Naive thymus-derived CD4-positive, alpha-beta T cell (primary cell): ENCODE measurements around the gene INTS3. TPM values are rescaled to one million over a fixed set of nuclear protein-coding genes. Genes with fewer than 3 reads are reported as not detected.
"Not testable (repeated sequence)": the region's sequence is repeated elsewhere in the genome, so short reads cannot be mapped to it uniquely, and the experiment has no call there.

Experiments
- ATAC-seq: fragments of 150-1000 bp; cut with Tn5 transposase; 2 replicates; pipeline ENCODE4 v1.10.0; 2021; ENCODE audit warnings: mild to moderate bottlenecking, moderate library complexity
- CTCF ChIA-PET: fragments of 350-600 bp; sonication (Branson Sonifier 250); formaldehyde crosslinking; loops from one replicate; lab custom pipeline; 2021; ENCODE audit warnings: antibody characterized with exemption; lab: Charles Lee
- POLR2A ChIA-PET: fragments of 350-600 bp; sonication (Branson Sonifier 250); formaldehyde crosslinking; loops from one replicate; lab custom pipeline; 2021; ENCODE audit warnings: antibody characterized with exemption, inconsistent platforms; lab: Charles Lee
- DNase-seq, 9 donors: peaks; one replicate each; pipeline versions ENCODE4 v3.0.0 to v3.0.0-alpha.2; 2020 to 2022; ENCODE audit warnings: mixed read lengths in 1 of 9
- H3K27ac ChIP-seq: one replicate; pipeline ENCODE4 v1.7.0; 2013; ENCODE audit warnings: mild to moderate bottlenecking, low read depth, low read length, moderate library complexity
- H3K27me3 ChIP-seq, 2 donors: one replicate each; pipeline ENCODE4 v1.7.0; 2013; ENCODE audit warnings: low read length in 2 of 2, mild to moderate bottlenecking in 2 of 2, moderate library complexity in 2 of 2; ENCODE audit not compliant: control insufficient read depth in 2 of 2, insufficient read depth in 2 of 2
- H3K36me3 ChIP-seq, 3 experiments: 1 replicate in 2 of 3; 2 replicates in 1 of 3; pipeline ENCODE4 v1.7.0; 2013; ENCODE audit warnings: low read length in 3 of 3, mild to moderate bottlenecking in 3 of 3, moderate library complexity in 1 of 3; ENCODE audit not compliant: insufficient read depth in 3 of 3, control insufficient read depth in 2 of 3
- H3K4me1 ChIP-seq, 2 donors: one replicate each; pipeline ENCODE4 v1.7.0; 2013; ENCODE audit warnings: low read length in 2 of 2, mild to moderate bottlenecking in 2 of 2, moderate library complexity in 1 of 2; ENCODE audit not compliant: control insufficient read depth in 2 of 2, insufficient read depth in 2 of 2
- H3K4me3 ChIP-seq: 2 replicates; pipeline ENCODE4 v1.7.0; 2013; ENCODE audit warnings: mild to moderate bottlenecking, low read length
- H3K9me3 ChIP-seq, 3 experiments: 1 replicate in 2 of 3; 2 replicates in 1 of 3; pipeline ENCODE4 v1.7.0; 2013; ENCODE audit warnings: low read length in 3 of 3; ENCODE audit not compliant: control insufficient read depth in 2 of 3
- H3K27ac Mint-ChIP-seq, 9 donors: one replicate each; pipeline ENCODE4 v1.8.0; 2020 to 2022; ENCODE audit warnings: mixed read lengths in 9 of 9, mild to moderate bottlenecking in 8 of 9, moderate library complexity in 5 of 9, inconsistent platforms in 2 of 9
- H3K27me3 Mint-ChIP-seq, 5 donors: one replicate each; pipeline ENCODE4 v1.8.0; 2021 to 2022; ENCODE audit warnings: mixed read lengths in 5 of 5, mild to moderate bottlenecking in 1 of 5
- H3K36me3 Mint-ChIP-seq, 5 donors: one replicate each; pipeline ENCODE4 v1.8.0; 2020 to 2022; ENCODE audit warnings: mixed read lengths in 5 of 5, mild to moderate bottlenecking in 3 of 5, inconsistent platforms in 1 of 5
- H3K4me1 Mint-ChIP-seq, 7 donors: one replicate each; pipeline ENCODE4 v1.8.0; 2020 to 2022; ENCODE audit warnings: mixed read lengths in 7 of 7, mild to moderate bottlenecking in 3 of 7, inconsistent platforms in 1 of 7
- H3K4me3 Mint-ChIP-seq, 10 donors: one replicate each; pipeline ENCODE4 v1.8.0; 2020 to 2022; ENCODE audit warnings: mild to moderate bottlenecking in 10 of 10, mixed read lengths in 10 of 10, moderate library complexity in 6 of 10, inconsistent platforms in 2 of 10
- H3K9me3 Mint-ChIP-seq, 11 donors: one replicate each; pipeline ENCODE4 v1.8.0; 2020 to 2022; ENCODE audit warnings: mixed read lengths in 11 of 11, mild to moderate bottlenecking in 4 of 11, inconsistent platforms in 1 of 11, moderate library complexity in 1 of 11
- intact Hi-C, 2 donors: fragments of 100-400 bp; cut with micrococcal nuclease; formaldehyde crosslinking; loops; one replicate each; pipeline ENCODE4 v1.15.1; 2023
- polyA plus RNA-seq, 2 donors: library from polyadenylated mRNA; unstranded; fragments of 300-500 nt; fragmentation: Illumina TruSeq; gene quantifications; one replicate each; pipeline ENCODE4 v1.2.3, GENCODE V29; 2021
- total RNA-seq, 6 experiments: library from RNA in 5 of 6; stranded (reverse) in 5 of 6; gene quantifications; 1 replicate in 5 of 6; 2 replicates in 1 of 6; pipeline ENCODE4 v1.2.3 and lab custom pipeline; 2021 to 2026

Gene INTS3
- total and polyA plus RNA-seq, 7 experiments from 2014 or later = 9.5 to 68.1 (median 54.3) TPM

- DNase-seq = no peak
- H3K27me3 ChIP-seq = no peaks in the 10 kb centered on the region
- POLR2A ChIA-PET = no interaction called here
- no peak overlapping the region for H3K4me3 ChIP-seq
- intact Hi-C loops = no loop called here
- Mint-ChIP-seq H3K27me3 (no peaks in the 10 kb centered on the region), H3K4me1 (peaks cover 14 to 38% (median 29%) of the 10 kb centered on the region in 7 donors), H3K27ac (no peak overlapping the region), H3K4me3 (peak overlapping the region in 3 of 10 donors; percentile 23 to 48 (median 24)), H3K9me3 (peaks cover 0 to 3% (median 0%) of the 10 kb centered on the region in 11 donors), H3K36me3 (peaks cover 0 to 11% (median 0%) of the 10 kb centered on the region in 5 donors)
- H3K27ac ChIP-seq = no peak overlapping the region
- CTCF ChIA-PET = no interaction called here
- no peaks in the 10 kb centered on the region for H3K9me3 ChIP-seq
- no peaks in the 10 kb centered on the region for H3K36me3 ChIP-seq
- ATAC-seq = no peak
- peaks cover 6 to 29% of the 10 kb centered on the region in 2 donors for H3K4me1 ChIP-seq
These were observed 50.4 kb downstream of the INTS3 start for GRCh38 chr1:153778051-153778823.

GRCh38 chr1:153778824-153779519 lies 51.1 kb downstream of the INTS3 start:
- Histone ChIP-seq H3K27ac (no peak overlapping the region), H3K27me3 (no peaks in the 10 kb centered on the region), H3K9me3 (no peaks in the 10 kb centered on the region), H3K36me3 (peaks cover 0 to 3% (median 0%) of the 10 kb centered on the region in 3 experiments), H3K4me1 (peaks cover 6 to 31% of the 10 kb centered on the region in 2 donors), H3K4me3 (no peak overlapping the region)
- Mint-ChIP-seq H3K4me3 (peak overlapping the region in 3 of 10 donors; percentile 23 to 35 (median 24)), H3K27ac (peak overlapping the region in 2 of 9 donors; percentile 24 to 28), H3K4me1 (peaks cover 14 to 36% (median 29%) of the 10 kb centered on the region in 7 donors), H3K9me3 (peaks cover 0 to 3% (median 0%) of the 10 kb centered on the region in 11 donors), H3K27me3 (no peaks in the 10 kb centered on the region), H3K36me3 (peaks cover 0 to 8% (median 0%) of the 10 kb centered on the region in 5 donors)
- DNase-seq (no peak), ATAC-seq (no peak)
- ChIA-PET POLR2A (interaction anchor here (0.5 kb wide), 1 partner anchor 119 kb away, joined by 5 read pairs; no protein-coding TSS in a partner anchor), CTCF (no interaction called here)
- intact Hi-C loops = no loop called here

- H3K4me3 Mint-ChIP-seq = no peak overlapping the region
- no peaks in the 10 kb centered on the region for H3K27me3 ChIP-seq
- H3K27me3 Mint-ChIP-seq = no peaks in the 10 kb centered on the region
- peak overlapping the region in 1 of 9 donors; percentile 24 for H3K27ac Mint-ChIP-seq
- peaks cover 0 to 1% (median 0%) of the 10 kb centered on the region in 5 donors for H3K36me3 Mint-ChIP-seq
- no peak for DNase-seq
- H3K4me1 Mint-ChIP-seq = peaks cover 9 to 32% (median 22%) of the 10 kb centered on the region in 7 donors
- CTCF ChIA-PET = no interaction called here
- peaks cover 0 to 3% (median 0%) of the 10 kb centered on the region in 11 donors for H3K9me3 Mint-ChIP-seq
- no peaks in the 10 kb centered on the region for H3K9me3 ChIP-seq
- POLR2A ChIA-PET = interaction anchor here (0.5 to 0.8 kb wide), 3 partner anchors 37 to 191 kb away, joined by 3 to 5 read pairs (median 4); no protein-coding TSS in a partner anchor
- no peak for ATAC-seq
- H3K4me1 ChIP-seq = peaks cover 6 to 24% of the 10 kb centered on the region in 2 donors
- no peak overlapping the region for H3K4me3 ChIP-seq
- peaks cover 0 to 3% (median 0%) of the 10 kb centered on the region in 3 experiments for H3K36me3 ChIP-seq
- intact Hi-C loops = loop anchor here (5.0 to 10.0 kb wide), 2 partner anchors 53 to 375 kb away; partner anchors contain the start of genes INTS3 (in 1 of the 2) and NUP210L (in 1 of the 2)
- no peak overlapping the region for H3K27ac ChIP-seq
These were observed 52.1 kb downstream of the INTS3 start for GRCh38 chr1:153779781-153780541.

GRCh38 chr1:153780551-153780950 lies 52.7 kb downstream of the INTS3 start:
- Histone ChIP-seq H3K9me3 (no peaks in the 10 kb centered on the region), H3K4me3 (no peak overlapping the region), H3K4me1 (peaks cover 6 to 24% of the 10 kb centered on the region in 2 donors), H3K36me3 (peaks cover 0 to 3% (median 0%) of the 10 kb centered on the region in 3 experiments), H3K27ac (no peak overlapping the region), H3K27me3 (no peaks in the 10 kb centered on the region)
- ATAC-seq (no peak), DNase-seq (no peak)
- H3K36me3 Mint-ChIP-seq = peaks cover 0 to 1% (median 0%) of the 10 kb centered on the region in 5 donors
- peak overlapping the region in 1 of 9 donors; percentile 38 for H3K27ac Mint-ChIP-seq
- intact Hi-C loops = loop anchor here (5.0 to 10.0 kb wide), 2 partner anchors 53 to 374 kb away; partner anchors contain the start of genes INTS3 (in 1 of the 2) and NUP210L (in 1 of the 2)
- H3K4me1 Mint-ChIP-seq = peaks cover 9 to 32% (median 22%) of the 10 kb centered on the region in 7 donors
- H3K9me3 Mint-ChIP-seq = peaks cover 0 to 3% (median 0%) of the 10 kb centered on the region in 11 donors
- H3K27me3 Mint-ChIP-seq = no peaks in the 10 kb centered on the region
- ChIA-PET CTCF (interaction anchor here (0.6 kb wide), 1 partner anchor 162 kb away, joined by 3 read pairs; no protein-coding TSS in a partner anchor), POLR2A (interaction anchor here (0.6 to 1.0 kb wide), 3 partner anchors 24 to 210 kb away, joined by 3 to 4 read pairs (median 3); partner anchors contain the start of gene RPS27)
- H3K4me3 Mint-ChIP-seq = no peak overlapping the region

- H3K27ac Mint-ChIP-seq = peak overlapping the region; percentile 63 to 99 (median 94)
- not testable (repeated sequence) for H3K36me3 Mint-ChIP-seq, H3K27me3 ChIP-seq, H3K9me3 ChIP-seq, H3K27me3 Mint-ChIP-seq, H3K36me3 ChIP-seq, DNase-seq, H3K9me3 Mint-ChIP-seq, ATAC-seq
- intact Hi-C loops = loop anchor here (1.0 to 10.0 kb wide), 12 partner anchors 7 to 490 kb away; partner anchors contain the start of genes RPS27 (in 2 of the 2), GATAD2B (in 1 of the 2), HAX1 (in 1 of the 2) and INTS3 (in 1 of the 2)
- POLR2A ChIA-PET = interaction anchor here (0.6 to 2.1 kb wide), 5 partner anchors 51 to 399 kb away, joined by 3 to 6 read pairs (median 4); partner anchors contain the start of gene RPS27
- H3K4me1 Mint-ChIP-seq = peaks cover 0 to 17% (median 9%) of the 10 kb centered on the region in 7 donors
- CTCF ChIA-PET = interaction anchor here (1.3 kb wide), 1 partner anchor 242 kb away, joined by 3 read pairs; the partner anchor contains the start of gene S100A5
- H3K27ac ChIP-seq = peak overlapping the region; percentile 96
- peak overlapping the region; percentile 78 for H3K4me3 ChIP-seq
- H3K4me1 ChIP-seq = peaks cover 0 to 10% of the 10 kb centered on the region in 2 donors
- H3K4me3 Mint-ChIP-seq = peak overlapping the region; percentile 80 to 97 (median 90)
These were observed 54.8 kb downstream of the INTS3 start for GRCh38 chr1:153782648-153783047.
